Neural cell (in vitro differentiated cells): ENCODE measurements around the gene SHC2. TPM values are rescaled to one million over a fixed set of nuclear protein-coding genes. Genes with fewer than 3 reads are reported as not detected.

Experiments used
- H2AFZ ChIP-seq: fragments of 200-600, 300-800 bp; sonication (generic), shearing (Covaris generic); 2 replicates; pipeline ENCODE4 v1.6.0; 2014; ENCODE audit warnings: low read depth, mild to moderate bottlenecking, antibody characterized with exemption, low read length, moderate library complexity
- H3F3A ChIP-seq: fragments of 200-600 bp; shearing (Covaris generic); 2 replicates; pipeline ENCODE4 v1.6.1; 2016; ENCODE audit warnings: mild to moderate bottlenecking, moderate library complexity, mixed read lengths, antibody characterized with exemption, low read length; ENCODE audit not compliant: insufficient read depth, poor library complexity, severe bottlenecking
- H3K27ac ChIP-seq: fragments of 200-600, 300-800 bp; sonication (generic), shearing (Covaris generic); 2 replicates; pipeline ENCODE4 v1.5.1; 2014; ENCODE audit warnings: mild to moderate bottlenecking, low read length, moderate library complexity
- H3K27me3 ChIP-seq: fragments of 300-800, 200-600 bp; sonication (generic), shearing (Covaris generic); 2 replicates; pipeline ENCODE4 v1.6.0; 2014; ENCODE audit warnings: mild to moderate bottlenecking, low read depth, low read length, moderate library complexity; ENCODE audit not compliant: insufficient read depth
- H3K36me3 ChIP-seq: fragments of 300-800, 200-600 bp; sonication (generic), shearing (Covaris generic); 2 replicates; pipeline ENCODE4 v1.5.1; 2014; ENCODE audit warnings: mild to moderate bottlenecking, antibody characterized with exemption, low read length, moderate library complexity; ENCODE audit not compliant: insufficient read depth
- H3K4me2 ChIP-seq: fragments of 300-800, 200-600 bp; sonication (generic), shearing (Covaris generic); 2 replicates; pipeline ENCODE4 v1.6.0; 2014; ENCODE audit warnings: mild to moderate bottlenecking, low read length
- H3K4me3 ChIP-seq: fragments of 300-800, 200-600 bp; sonication (generic), shearing (Covaris generic); 2 replicates; pipeline ENCODE4 v1.5.1; 2014; ENCODE audit warnings: mild to moderate bottlenecking, low read length, moderate library complexity
- H3K79me2 ChIP-seq: fragments of 200-600 bp; shearing (Covaris generic); replicated peaks from 2 replicates; pipeline ENCODE4 v1.6.0; 2014; ENCODE audit warnings: mild to moderate bottlenecking, low read length, moderate library complexity; ENCODE audit not compliant: insufficient read depth
- H3K9ac ChIP-seq: fragments of 300-800, 200-600 bp; sonication (generic), shearing (Covaris generic); 2 replicates; pipeline ENCODE4 v1.6.1; 2016; ENCODE audit warnings: mild to moderate bottlenecking, low read length, mixed read lengths
- H3K9me2 ChIP-seq: fragments of 200-600 bp; shearing (Covaris generic); 2 replicates; pipeline ENCODE4 v1.6.1; 2016; ENCODE audit warnings: mild to moderate bottlenecking, low read length, mixed read lengths; ENCODE audit not compliant: insufficient read depth
- H3K9me3 ChIP-seq: fragments of 200-600, 300-800 bp; sonication (generic), shearing (Covaris generic); 2 replicates; pipeline ENCODE4 v1.6.1; 2016; ENCODE audit warnings: mild to moderate bottlenecking, mixed run types, low read length, moderate library complexity, mixed read lengths
- H4K20me1 ChIP-seq: fragments of 200-600 bp; shearing (Covaris generic); 2 replicates; pipeline ENCODE4 v1.6.1; 2016; ENCODE audit warnings: mild to moderate bottlenecking, mixed run types; ENCODE audit not compliant: insufficient read depth
- CTCF ChIP-seq: fragments of 450-650 bp; IDR thresholded peaks from 2 replicates; pipeline ENCODE4 v1.5.1; 2014; ENCODE audit warnings: antibody characterized with exemption, mild to moderate bottlenecking, moderate library complexity; ENCODE audit not compliant: poor library complexity, severe bottlenecking
- EP300 ChIP-seq: fragments of 450-650 bp; conservative IDR thresholded peaks from 2 replicates; pipeline ENCODE4 v1.6.1; 2014; ENCODE audit warnings: antibody characterized with exemption, mild to moderate bottlenecking, moderate library complexity; ENCODE audit not compliant: poor library complexity, severe bottlenecking
- EZH2 ChIP-seq: fragments of 200-600, 300-800 bp; shearing (Covaris generic), sonication (generic); IDR thresholded peaks from 2 replicates; pipeline ENCODE4 v1.6.1; 2014; ENCODE audit warnings: antibody characterized with exemption, low read length, borderline replicate concordance, mild to moderate bottlenecking; ENCODE audit not compliant: insufficient read depth, poor library complexity, severe bottlenecking
- MXI1 ChIP-seq: fragments of 450-650 bp; conservative IDR thresholded peaks from 2 replicates; pipeline ENCODE4 v1.6.1; 2014; ENCODE audit warnings: antibody characterized with exemption, mild to moderate bottlenecking; ENCODE audit not compliant: poor library complexity, severe bottlenecking
- POLR2AphosphoS5 ChIP-seq: IDR thresholded peaks from 2 replicates; pipeline ENCODE4 v1.6.1; 2012
- RAD21 ChIP-seq: fragments of 450-650 bp; conservative IDR thresholded peaks from 2 replicates; pipeline ENCODE4 v1.6.1; 2014; ENCODE audit warnings: antibody characterized with exemption, mild to moderate bottlenecking, moderate library complexity
- SMC3 ChIP-seq: fragments of 450-650 bp; conservative IDR thresholded peaks from 2 replicates; pipeline ENCODE4 v1.6.1; 2014; ENCODE audit warnings: antibody characterized with exemption, mild to moderate bottlenecking, moderate library complexity; ENCODE audit not compliant: poor library complexity
- TAF1 ChIP-seq: IDR thresholded peaks from 2 replicates; pipeline ENCODE4 v1.6.1; 2012; ENCODE audit warnings: low read depth
- polyA plus RNA-seq: library from polyadenylated mRNA; depleted of rRNA; stranded (reverse); fragments of >200 nt; gene quantifications from 2 replicates; pipeline ENCODE4 v1.2.3, GENCODE V29; 2014
- TF ChIP-seq, protein P1 (sequence below): IDR thresholded peaks from 2 replicates; pipeline ENCODE4 v1.6.1; 2012; ENCODE audit warnings: borderline replicate concordance

The SHC2 gene
- polyA plus RNA-seq, 1 donor from 2014 or later: 75.8 TPM

- Histone ChIP-seq H3K9me3 (no peaks in the 10 kb centered on the region), H3K4me3 (no peak overlapping the region), H3K36me3 (no peaks in the 10 kb centered on the region), H3K27me3 (peaks cover 39% of the 10 kb centered on the region), H3F3A (no peaks in the 10 kb centered on the region), H4K20me1 (no peaks in the 10 kb centered on the region), H3K4me2 (no peak overlapping the region), H3K27ac (no peak overlapping the region), H2AFZ (no peak overlapping the region), H3K9me2 (no peaks in the 10 kb centered on the region), H3K79me2 (no peaks in the 10 kb centered on the region), H3K9ac (peak overlapping the region; percentile 9)
- TF ChIP-seq POLR2AphosphoS5 (no peak), TAF1 (no peak), MXI1 (no peak), EZH2 (no peak), EP300 (no peak), SMC3 (no peak), RAD21 (no peak), CTCF (no peak)
- TF ChIP-seq, protein P1, sequence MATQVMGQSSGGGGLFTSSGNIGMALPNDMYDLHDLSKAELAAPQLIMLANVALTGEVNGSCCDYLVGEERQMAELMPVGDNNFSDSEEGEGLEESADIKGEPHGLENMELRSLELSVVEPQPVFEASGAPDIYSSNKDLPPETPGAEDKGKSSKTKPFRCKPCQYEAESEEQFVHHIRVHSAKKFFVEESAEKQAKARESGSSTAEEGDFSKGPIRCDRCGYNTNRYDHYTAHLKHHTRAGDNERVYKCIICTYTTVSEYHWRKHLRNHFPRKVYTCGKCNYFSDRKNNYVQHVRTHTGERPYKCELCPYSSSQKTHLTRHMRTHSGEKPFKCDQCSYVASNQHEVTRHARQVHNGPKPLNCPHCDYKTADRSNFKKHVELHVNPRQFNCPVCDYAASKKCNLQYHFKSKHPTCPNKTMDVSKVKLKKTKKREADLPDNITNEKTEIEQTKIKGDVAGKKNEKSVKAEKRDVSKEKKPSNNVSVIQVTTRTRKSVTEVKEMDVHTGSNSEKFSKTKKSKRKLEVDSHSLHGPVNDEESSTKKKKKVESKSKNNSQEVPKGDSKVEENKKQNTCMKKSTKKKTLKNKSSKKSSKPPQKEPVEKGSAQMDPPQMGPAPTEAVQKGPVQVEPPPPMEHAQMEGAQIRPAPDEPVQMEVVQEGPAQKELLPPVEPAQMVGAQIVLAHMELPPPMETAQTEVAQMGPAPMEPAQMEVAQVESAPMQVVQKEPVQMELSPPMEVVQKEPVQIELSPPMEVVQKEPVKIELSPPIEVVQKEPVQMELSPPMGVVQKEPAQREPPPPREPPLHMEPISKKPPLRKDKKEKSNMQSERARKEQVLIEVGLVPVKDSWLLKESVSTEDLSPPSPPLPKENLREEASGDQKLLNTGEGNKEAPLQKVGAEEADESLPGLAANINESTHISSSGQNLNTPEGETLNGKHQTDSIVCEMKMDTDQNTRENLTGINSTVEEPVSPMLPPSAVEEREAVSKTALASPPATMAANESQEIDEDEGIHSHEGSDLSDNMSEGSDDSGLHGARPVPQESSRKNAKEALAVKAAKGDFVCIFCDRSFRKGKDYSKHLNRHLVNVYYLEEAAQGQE: no peak
Measured at GRCh38 chr19:497869-498510, 37.2 kb upstream of the SHC2 start.

GRCh38 chr19:497491-497868 lies 36.6 kb upstream of the SHC2 start:
- Histone ChIP-seq H3K9me2 (no peaks in the 10 kb centered on the region), H3K36me3 (no peaks in the 10 kb centered on the region), H3K4me2 (no peak overlapping the region), H3K27me3 (peaks cover 39% of the 10 kb centered on the region), H3K9me3 (no peaks in the 10 kb centered on the region), H3K9ac (peak overlapping the region; percentile 9), H2AFZ (no peak overlapping the region), H4K20me1 (no peaks in the 10 kb centered on the region), H3K4me3 (peak overlapping the region; percentile 47), H3F3A (no peaks in the 10 kb centered on the region), H3K27ac (no peak overlapping the region), H3K79me2 (no peaks in the 10 kb centered on the region)
- TF ChIP-seq TAF1 (no peak), MXI1 (no peak), EZH2 (no peak), SMC3 (no peak), RAD21 (no peak), CTCF (no peak), POLR2AphosphoS5 (no peak), EP300 (no peak)
- TF ChIP-seq, protein P1: no peak
